HG03520 (cell line): Measurements from ENCODE around the gene ALDOC.
"Not testable (repeated sequence)": the region's sequence is repeated elsewhere in the genome, so short reads cannot be mapped to it uniquely, and the experiment has no call there.

ENCODE experiments used
- ATAC-seq: cut with Tn5 transposase; IDR thresholded peaks from one replicate; pipeline ENCODE4 v1.9.1; 2021; ENCODE audit warnings: mild to moderate bottlenecking, moderate library complexity; ENCODE audit not compliant: unreplicated experiment

The ALDOC gene

GRCh38 chr17:28576758-28577465 lies at the start of gene ALDOC:
ALDOC (minus strand) TSS chr17:28576895; CDS start chr17:28575532, 1,363 bp downstream.
- peak; percentile 85 for ATAC-seq

- ATAC-seq, result no peak
These were observed 47.5 kb upstream of the ALDOC start for GRCh38 chr17:28624148-28624547.

- no peak for ATAC-seq
These were observed 47.0 kb upstream of the ALDOC start for GRCh38 chr17:28623696-28624095.

GRCh38 chr17:28622186-28622585 lies 45.5 kb upstream of the ALDOC start:
- no peak for ATAC-seq

GRCh38 chr17:28620010-28620409 lies 43.3 kb upstream of the ALDOC start:
- no peak for ATAC-seq

- ATAC-seq, result no peak
These were observed 41.8 kb upstream of the ALDOC start for GRCh38 chr17:28618464-28618863.

GRCh38 chr17:28616281-28616680 lies 39.6 kb upstream of the ALDOC start:
- ATAC-seq, result no peak

GRCh38 chr17:28615260-28615940 lies 38.7 kb upstream of the ALDOC start:
- no peak for ATAC-seq

- ATAC-seq, result no peak
These were observed 37.3 kb upstream of the ALDOC start, which contains the start of gene RSKR for GRCh38 chr17:28613931-28614381. RSKR (minus strand) TSS chr17:28614185; CDS start chr17:28614161, 24 bp downstream.

- no peak for ATAC-seq
These were observed 36.5 kb upstream of the ALDOC start for GRCh38 chr17:28612936-28613872.

GRCh38 chr17:28612531-28612930 lies 35.8 kb upstream of the ALDOC start:
- no peak for ATAC-seq

GRCh38 chr17:28610376-28610775 lies 33.7 kb upstream of the ALDOC start:
- ATAC-seq, result no peak

GRCh38 chr17:28604031-28604430 lies 27.3 kb upstream of the ALDOC start:
- ATAC-seq, result not testable (repeated sequence)

- ATAC-seq, result peak; percentile 38
These were observed 22.9 kb upstream of the ALDOC start for GRCh38 chr17:28599311-28600184.

- ATAC-seq, result peak; percentile 75
These were observed 22.2 kb upstream of the ALDOC start, which contains the start of gene SPAG5 for GRCh38 chr17:28598799-28599310. SPAG5 (minus strand) TSS chr17:28599025; CDS start chr17:28598946, 79 bp downstream.

- ATAC-seq, result no peak
These were observed 21.7 kb upstream of the ALDOC start for GRCh38 chr17:28598389-28598788.

GRCh38 chr17:28597606-28598383 lies 21.1 kb upstream of the ALDOC start:
- ATAC-seq, result no peak

GRCh38 chr17:28592260-28592659 lies 15.6 kb upstream of the ALDOC start:
- no peak for ATAC-seq

- no peak for ATAC-seq
These were observed 9.2 kb upstream of the ALDOC start for GRCh38 chr17:28585851-28586250.
